ENCODE data around the gene PTPRM.

Gene PTPRM

GRCh38 chr18:7567474-7568425, 634 bp downstream of the PTPRM start:
- DNase-seq (ENCODE audit: low read depth in 2 of 2, low spot score in 1 of 2) = no peak

- no peak for DNase-seq (ENCODE audit: low read depth in 2 of 2, low spot score in 1 of 2)
Measured at GRCh38 chr18:7568426-7568825, 1.3 kb downstream of the PTPRM start.

GRCh38 chr18:7571626-7572025, 4.5 kb downstream of the PTPRM start:
- no peak for DNase-seq (ENCODE audit: low read depth in 2 of 2, low spot score in 1 of 2)

GRCh38 chr18:7572822-7573221, 5.7 kb downstream of the PTPRM start:
- no peak for DNase-seq (ENCODE audit: low read depth in 2 of 2, low spot score in 1 of 2)

DNA sequence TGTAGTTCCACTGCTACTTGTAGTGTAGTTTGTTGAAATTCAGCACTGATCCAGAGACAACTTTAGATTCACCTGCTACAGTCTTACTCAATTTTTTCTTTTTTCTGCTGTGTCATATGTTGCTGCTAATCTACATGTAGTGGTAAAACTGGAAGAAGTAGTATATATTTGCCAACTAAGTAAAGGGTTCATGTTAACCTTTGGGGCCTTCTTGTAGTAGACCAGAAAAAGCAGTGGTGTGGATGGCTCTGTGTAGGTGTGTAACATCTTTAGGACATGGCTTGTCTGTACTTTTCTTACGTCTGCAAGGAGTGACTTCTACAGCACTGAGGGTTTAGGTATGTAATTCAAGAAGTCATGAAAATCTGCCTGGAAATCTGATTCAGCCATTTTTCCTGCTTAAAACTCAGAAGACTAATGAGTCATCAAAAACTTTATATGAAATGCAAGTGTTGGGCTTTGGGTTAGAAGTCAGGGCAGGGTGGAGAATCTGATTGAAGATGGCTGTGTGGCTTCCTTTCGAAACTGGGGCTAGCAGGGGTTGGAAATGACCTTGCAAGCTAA, 8.4 kb downstream of the PTPRM start:
- DNase-seq (ENCODE audit: low read depth in 2 of 2, low spot score in 1 of 2) = no peak

- no peak for DNase-seq (ENCODE audit: low read depth in 2 of 2, low spot score in 1 of 2)
Measured at GRCh38 chr18:7576077-7576476, 9.0 kb downstream of the PTPRM start.

DNA sequence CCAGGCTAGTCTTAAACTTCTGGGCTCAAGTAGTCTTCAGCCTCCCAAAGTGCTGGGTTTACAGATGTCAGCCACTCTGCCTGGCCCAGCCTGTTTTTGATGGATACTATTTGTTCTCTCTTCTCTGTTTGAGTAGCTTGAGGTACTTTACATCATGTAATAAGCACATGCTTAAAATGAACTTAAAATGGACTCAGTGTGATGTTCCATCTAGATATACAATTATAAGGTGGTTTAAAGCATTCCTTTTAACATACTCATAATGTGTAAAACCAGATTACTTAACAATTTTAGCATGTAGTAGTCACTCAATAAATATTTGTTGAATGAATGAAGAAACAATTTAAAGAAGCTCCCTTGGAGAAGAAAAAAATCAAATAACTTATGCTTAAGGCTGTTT, 9.6 kb downstream of the PTPRM start:
- no peak for DNase-seq (ENCODE audit: low read depth in 2 of 2, low spot score in 1 of 2)

DNA sequence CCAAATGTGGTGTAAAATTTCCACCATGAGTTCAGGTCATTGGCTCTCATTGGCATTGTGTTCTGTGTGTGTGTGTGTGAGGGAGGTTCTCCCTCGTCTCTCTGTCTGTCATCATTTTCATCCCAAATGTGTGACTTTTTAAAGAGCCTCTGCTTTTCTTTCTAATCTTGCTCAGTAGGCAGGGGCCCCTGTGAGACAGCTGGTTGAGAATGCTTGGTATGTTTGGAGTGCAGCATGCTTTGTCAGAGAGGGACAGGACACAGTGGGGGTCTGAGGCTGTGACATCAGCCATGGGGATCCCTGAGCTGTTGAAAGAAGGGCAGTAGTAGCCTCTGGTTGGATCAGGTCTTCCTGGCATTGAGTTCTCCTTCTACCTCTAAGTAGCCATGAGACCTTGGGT, 10.6 kb downstream of the PTPRM start:
- DNase-seq (ENCODE audit: low read depth in 2 of 2, low spot score in 1 of 2) = no peak

DNA sequence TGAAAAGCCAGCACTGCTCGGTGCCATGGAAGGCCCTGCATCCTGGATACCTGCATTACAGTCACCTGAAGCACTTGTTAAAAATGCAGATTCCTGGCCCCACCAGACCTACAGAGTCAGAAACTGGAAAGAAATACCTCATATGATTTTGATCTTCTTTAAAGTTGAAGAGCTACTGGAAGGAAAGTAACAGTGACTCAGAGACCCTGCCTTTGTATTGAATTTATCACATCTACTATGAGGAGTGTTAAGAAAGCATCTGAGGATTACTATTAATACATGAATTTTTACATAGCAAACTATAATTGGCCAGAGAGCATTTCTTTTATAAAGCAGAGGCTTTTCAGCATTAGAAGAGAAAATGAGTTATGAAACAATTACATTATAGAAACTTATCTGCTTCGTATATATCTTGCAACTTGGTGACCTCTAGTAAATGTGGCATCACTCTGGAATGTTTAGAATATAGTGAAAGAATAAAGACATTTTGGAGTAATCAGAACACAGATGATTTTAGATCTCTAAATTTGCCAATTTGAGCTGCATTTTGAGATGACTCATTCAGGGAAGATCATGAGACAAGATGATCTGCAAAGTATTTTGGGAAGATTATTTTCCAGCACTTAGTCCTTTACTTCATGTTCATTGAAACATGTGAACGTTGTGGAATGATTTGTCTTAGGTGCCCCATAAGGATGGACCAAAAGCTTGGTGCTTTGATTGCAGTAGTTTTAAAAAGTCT, 12.2 kb downstream of the PTPRM start:
- DNase-seq (ENCODE audit: low read depth in 2 of 2, low spot score in 1 of 2) = no peak

DNA sequence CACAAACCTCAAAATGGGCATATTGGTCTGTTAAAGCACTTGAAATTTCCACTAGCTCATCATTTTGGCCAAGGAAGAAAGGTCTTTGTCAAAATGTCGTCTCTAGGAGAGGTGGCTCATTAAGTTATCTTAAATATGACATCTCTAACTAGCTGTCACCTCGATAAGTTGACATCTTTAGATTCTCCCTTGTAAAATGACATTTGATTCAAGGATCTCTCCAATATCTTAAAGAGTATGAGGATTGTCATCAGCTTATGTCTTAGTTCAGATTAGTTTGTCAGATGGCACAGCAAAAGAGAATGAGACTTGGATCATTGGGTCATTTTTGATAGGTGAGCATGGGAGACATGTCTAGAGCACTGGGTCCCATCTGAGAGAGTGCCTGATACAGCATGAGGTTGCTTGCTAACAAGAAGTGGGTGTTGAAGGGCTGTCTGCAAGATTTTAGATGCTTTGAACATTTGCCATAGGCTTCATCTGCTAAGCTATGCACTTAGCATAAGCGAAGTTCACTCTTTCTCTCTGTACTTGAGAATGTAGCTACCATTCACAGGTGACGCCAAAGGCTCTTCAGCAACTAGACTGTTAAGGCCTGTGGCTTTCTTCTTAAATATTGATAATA, 12.9 kb downstream of the PTPRM start:
- DNase-seq (ENCODE audit: low read depth in 2 of 2, low spot score in 1 of 2) = no peak

- no peak for DNase-seq (ENCODE audit: low read depth in 2 of 2, low spot score in 1 of 2)
Measured at GRCh38 chr18:7584646-7585275, 17.6 kb downstream of the PTPRM start.

- no peak for DNase-seq (ENCODE audit: low read depth in 2 of 2, low spot score in 1 of 2)
Measured at GRCh38 chr18:7585276-7585670, 18.2 kb downstream of the PTPRM start.

DNA sequence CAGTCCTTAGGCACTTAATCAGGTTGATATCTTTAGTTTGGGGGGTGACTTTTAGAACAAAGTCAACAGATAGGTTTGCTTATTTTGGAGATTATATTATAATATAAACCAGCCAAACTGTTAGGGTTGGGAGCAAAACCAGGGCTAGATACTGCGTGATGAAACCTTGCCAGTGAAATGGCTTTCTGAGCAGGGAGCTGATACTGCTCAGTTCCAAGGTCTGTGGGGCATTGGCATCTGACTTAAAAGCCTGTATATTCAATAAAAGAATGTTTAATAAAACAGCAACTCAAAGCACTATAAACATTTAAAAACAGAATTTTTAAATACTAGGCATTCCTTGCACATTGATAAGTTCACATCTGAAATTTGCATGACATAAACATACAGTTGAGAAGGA, 19.3 kb downstream of the PTPRM start:
- DNase-seq (ENCODE audit: low read depth in 2 of 2, low spot score in 1 of 2) = no peak

- no peak for DNase-seq (ENCODE audit: low read depth in 2 of 2, low spot score in 1 of 2)
Measured at GRCh38 chr18:7590826-7591560, 23.9 kb downstream of the PTPRM start.

DNA sequence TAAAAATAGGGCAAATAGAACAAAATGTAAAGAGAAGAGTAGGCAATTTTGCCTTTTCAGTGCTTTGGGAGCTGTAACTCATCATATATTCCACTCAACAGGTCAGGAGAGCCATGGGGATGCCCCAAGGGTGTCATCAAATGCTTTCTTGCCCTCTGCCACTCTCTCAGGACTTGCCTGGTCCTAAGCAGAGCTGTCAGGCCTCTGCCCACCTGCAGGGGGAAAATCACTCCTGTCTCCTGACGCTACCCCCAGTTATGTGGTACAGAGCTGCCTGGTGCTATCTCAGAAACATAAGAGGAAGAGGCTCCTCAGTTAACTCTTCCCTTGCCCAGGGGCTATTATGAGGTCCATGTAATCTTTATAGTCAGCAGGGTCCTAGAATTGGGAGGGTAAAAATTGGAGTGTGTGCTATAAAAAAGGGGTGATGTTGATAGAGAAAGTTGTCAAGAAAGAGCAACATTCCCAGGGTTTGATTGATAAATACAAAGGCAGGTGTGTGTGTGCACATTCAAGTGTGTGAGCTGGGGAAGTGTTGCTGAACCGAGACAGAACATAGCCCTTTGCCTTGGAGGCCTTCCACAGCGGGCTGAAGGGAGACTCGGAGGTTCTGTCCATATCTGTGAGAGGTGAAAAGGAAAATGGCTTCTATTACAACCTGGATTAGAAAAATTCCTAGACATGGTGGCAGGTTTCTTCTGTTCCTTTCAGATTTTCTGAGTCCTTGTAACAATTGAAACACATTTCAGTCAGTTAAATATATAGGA, 25.4 kb downstream of the PTPRM start:
- DNase-seq (ENCODE audit: low read depth in 2 of 2, low spot score in 1 of 2) = no peak

DNA sequence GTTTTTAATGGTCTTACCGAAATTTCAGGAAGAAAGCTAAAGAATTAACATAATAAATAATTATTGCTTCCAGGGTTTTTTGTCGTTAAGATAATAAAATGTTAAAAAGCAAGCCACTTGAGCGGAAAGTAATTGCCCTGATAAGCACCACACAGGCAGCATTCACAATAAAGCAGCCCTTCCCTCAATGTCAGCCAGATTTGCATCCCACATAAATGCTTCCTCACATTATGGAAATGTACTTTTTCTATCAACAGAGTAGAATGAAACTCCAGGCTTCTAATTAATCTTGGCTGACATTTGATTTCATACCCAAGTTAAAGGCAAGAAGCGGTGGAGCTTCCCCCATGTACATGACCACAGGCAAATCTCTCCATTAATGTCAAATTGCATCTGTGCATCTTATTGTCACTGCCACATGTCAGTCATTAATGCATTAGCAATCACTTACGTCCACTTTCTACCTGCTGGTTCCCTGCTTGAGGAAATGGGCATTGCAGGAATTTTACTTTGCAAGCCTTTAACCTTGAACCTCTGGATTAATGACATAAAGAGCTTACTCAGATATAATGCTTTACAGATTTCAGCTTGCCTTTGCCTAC, 26.2 kb downstream of the PTPRM start:
- DNase-seq (ENCODE audit: low read depth in 2 of 2, low spot score in 1 of 2) = no peak

GRCh38 chr18:7596147-7596546, 29.0 kb downstream of the PTPRM start:
- DNase-seq (ENCODE audit: low read depth in 2 of 2, low spot score in 1 of 2) = no peak

- no peak for DNase-seq (ENCODE audit: low read depth in 2 of 2, low spot score in 1 of 2)
Measured at GRCh38 chr18:7597500-7597899, 30.4 kb downstream of the PTPRM start.

Measured in stimulated activated CD8-positive, alpha-beta memory T cell treated with anti-CD3 and anti-CD28 coated beads, Interleukin-4, amount 100 ng/mL, for 4 hours (primary cell).